SH-SY5Y (cell line): ENCODE results near the gene C5orf15.

Experiments used
- GATA2 ChIP-seq: IDR thresholded peaks from 2 replicates; pipeline ENCODE4 v1.6.1; 2011; ENCODE audit warnings: mild to moderate bottlenecking, low read depth, low read length
- GATA3 ChIP-seq: IDR thresholded peaks from 2 replicates; pipeline ENCODE4 v1.6.1; 2011; ENCODE audit warnings: low read depth, mild to moderate bottlenecking, low read length, moderate library complexity

DNA sequence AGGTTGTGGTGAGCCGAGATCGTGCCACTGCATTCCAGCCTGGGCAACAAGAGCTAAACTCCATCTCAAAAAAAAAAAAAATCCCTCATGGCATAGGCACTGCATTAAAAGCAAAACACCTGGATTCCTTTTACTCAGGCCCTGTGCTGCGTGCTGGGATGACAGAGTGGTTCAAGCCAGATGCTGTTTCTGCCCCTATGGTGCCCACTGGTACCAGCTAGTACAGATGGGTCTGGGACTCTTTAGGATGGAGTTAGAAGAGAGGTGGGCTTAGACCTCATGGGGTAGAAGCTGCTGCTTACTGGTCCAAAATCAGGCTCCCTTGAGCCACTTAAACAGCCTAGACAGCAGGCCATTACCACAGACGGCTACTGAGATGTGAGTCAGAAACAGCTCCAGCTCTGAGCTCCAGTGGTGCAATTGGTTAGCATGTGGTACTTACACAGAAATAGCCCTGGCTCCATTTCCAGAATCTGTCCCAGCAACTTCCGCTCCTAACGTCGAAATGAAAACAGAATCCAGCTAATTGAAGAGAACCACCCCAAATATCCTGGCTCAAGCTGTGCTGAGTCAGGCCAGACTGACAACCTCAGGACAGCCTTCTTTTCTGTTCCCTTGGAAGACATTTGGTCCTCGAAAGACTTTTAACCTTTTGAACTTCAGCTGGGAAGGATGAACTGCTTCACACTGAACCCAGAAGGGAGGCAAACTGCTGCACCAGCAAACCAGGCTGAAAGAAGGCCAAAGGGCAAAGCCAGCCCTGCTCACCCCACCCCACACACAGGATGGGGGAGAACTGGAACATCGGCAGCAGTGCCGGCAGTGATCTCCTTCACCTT lies 15.5 kb downstream of the C5orf15 start:
- TF ChIP-seq GATA2: no peak
- no peak for TF ChIP-seq GATA3
